Measurements from ENCODE around the gene SH3TC1. TPM values are rescaled to one million over a fixed set of nuclear protein-coding genes. Genes with fewer than 3 reads are reported as not detected.

The SH3TC1 gene
- total and polyA plus RNA-seq, 2 of the 8 experiments (the other 6 are each of a cell fraction or from before 2014, with no cell fraction given): 0.15 TPM; not detected in 1

DNA sequence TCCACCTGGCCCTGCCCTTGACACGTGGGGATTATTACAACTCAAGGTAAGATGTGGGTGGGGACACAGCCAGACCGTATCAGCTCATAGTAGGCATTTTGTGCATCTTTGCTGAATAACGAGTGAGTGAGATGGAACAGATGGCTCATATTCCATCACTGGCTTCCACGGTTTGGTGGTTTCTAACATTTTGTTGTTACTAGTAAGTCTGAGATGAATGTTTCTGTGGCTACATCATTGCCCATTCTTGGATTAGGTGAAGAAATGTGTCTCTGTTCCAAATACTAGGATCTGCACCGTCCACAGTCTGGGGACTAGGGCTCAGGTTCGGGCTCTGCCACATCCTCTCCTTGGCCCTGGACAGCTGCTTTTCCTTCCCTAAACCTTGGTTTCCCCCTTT is 44.0 kb upstream of the SH3TC1 start:
- TF ChIP-seq SIRT6 (IDR thresholded peaks at IDR 0.05; ENCODE audit: low read length) (no peak), CHD1 (IDR thresholded peaks at IDR 0.05; ENCODE audit: low read depth, low read length) (no peak), POLR2A (IDR thresholded peaks at IDR 0.05; ENCODE audit: control extremely low read depth in 1 of 2, low read depth in 2 of 2, low read length in 2 of 2) (no peak), NANOG (IDR thresholded peaks at IDR 0.05; ENCODE audit: insufficient read depth, low read depth, low read length, poor library complexity, severe bottlenecking) (no peak), KDM5A (IDR thresholded peaks at IDR 0.05; ENCODE audit: low read length) (no peak), BACH1 (IDR thresholded peaks at IDR 0.05; ENCODE audit: low read length) (no peak), RAD21 (IDR thresholded peaks at IDR 0.05 in 1 of 2, conservative IDR thresholded peaks at IDR 0.05 in 1 of 2; ENCODE audit: low read depth in 2 of 2, low read length in 2 of 2) (no peak), MAFK (IDR thresholded peaks at IDR 0.05; ENCODE audit: low read depth, low read length) (no peak)
- Histone ChIP-seq H3K18ac (ENCODE audit: extremely low read depth, low read length) (no peak overlapping the region), H2AFZ (ENCODE audit: low read length) (no peak overlapping the region), H3K14ac (ENCODE audit: insufficient read length) (no peak overlapping the region), H3K4ac (replicated peaks; ENCODE audit: insufficient read length, low read depth, low read length) (no peak overlapping the region), H3K56ac (replicated peaks; ENCODE audit: insufficient read length, low read depth, low read length) (no peak overlapping the region), H3K4me3 (ENCODE audit: extremely low read depth in 1 of 4, insufficient read depth in 2 of 4, low read depth in 3 of 4, low read length in 4 of 4) (no peak overlapping the region), H4K8ac (ENCODE audit: extremely low read depth, insufficient read depth, low read length) (no peak overlapping the region; the same call in 1 of the 2 replicates), H2BK120ac (replicated peaks; ENCODE audit: low read depth, low read length) (no peak overlapping the region), H3K27me3 (replicated peaks in 1 of 4; ENCODE audit: control insufficient read depth in 3 of 4, extremely low read depth in 1 of 4, insufficient read depth in 3 of 4, low read length in 3 of 4) (peaks cover 6 to 35% (median 28%) of the 10 kb centered on the region in 4 experiments), H4K91ac (replicated peaks; ENCODE audit: insufficient read length, low read length) (no peak overlapping the region), H4K5ac (ENCODE audit: insufficient read length, low read depth, low read length) (no peak overlapping the region), H3K9ac (replicated peaks in 1 of 4; ENCODE audit: extremely low read depth in 1 of 4, low read depth in 3 of 4, low read length in 3 of 4) (no peak overlapping the region), H3K4me2 (ENCODE audit: insufficient read depth in 1 of 2, low read depth in 2 of 2, low read length in 2 of 2) (no peak overlapping the region), H2AK5ac (ENCODE audit: low read depth, low read length) (no peak overlapping the region), H3K36me3 (ENCODE audit: control insufficient read depth in 2 of 4, insufficient read depth in 4 of 4, low read length in 3 of 4) (no peaks in the 10 kb centered on the region), H2BK12ac (ENCODE audit: low read depth, low read length) (no peak overlapping the region), H3K79me1 (ENCODE audit: low read depth, low read length) (no peaks in the 10 kb centered on the region), H4K20me1 (replicated peaks in 1 of 2; ENCODE audit: control insufficient read depth in 1 of 2, insufficient read depth in 2 of 2, low read length in 2 of 2) (peaks cover 3 to 7% of the 10 kb centered on the region in 2 experiments), H3K27ac (ENCODE audit: low read depth, low read length) (no peak overlapping the region), H2BK5ac (ENCODE audit: low read depth, low read length) (no peak overlapping the region), H3K4me1 (replicated peaks in 1 of 4; ENCODE audit: control insufficient read depth in 3 of 4, insufficient read depth in 4 of 4, low read length in 3 of 4) (peaks cover 0 to 5% (median 2%) of the 10 kb centered on the region in 4 experiments; a peak in 4 of 7 replicates), H2BK15ac (ENCODE audit: low read length) (no peak overlapping the region), H3K23ac (ENCODE audit: insufficient read length) (no peak overlapping the region), H3K23me2 (ENCODE audit: low read depth, low read length) (peaks cover 14% of the 10 kb centered on the region; the same call in 1 of the 2 replicates), H3K9me3 (ENCODE audit: insufficient read depth in 2 of 2, low read depth in 1 of 2, low read length in 1 of 2) (no peaks in the 10 kb centered on the region), H3K79me2 (ENCODE audit: control insufficient read depth in 1 of 2, insufficient read depth in 2 of 2, low read length in 2 of 2) (no peaks in the 10 kb centered on the region), H2BK20ac (ENCODE audit: low read length) (no peak overlapping the region)
- DNase-seq (ENCODE audit: low read depth in 1 of 2, low spot score in 2 of 2) (no peak), FAIRE-seq (no peak)
- ChIA-PET POLR2A (ENCODE audit: partially characterized antibody) (no interaction called here), CTCF (ENCODE audit: partially characterized antibody) (interaction anchor here (0.8 to 1.8 kb wide), 3 partner anchors 12 to 75 kb away, joined by 3 to 6 read pairs (median 4); no protein-coding TSS in a partner anchor)
- WGBS, 2 experiments (ENCODE audit: extremely low coverage in 1 of 2, insufficient coverage in 1 of 2, insufficient read length in 1 of 2, insufficient replicate concordance in 2 of 2, low coverage in 1 of 2, low lambda C conversion rate in 2 of 2, missing lambda C conversion rate in 1 of 2): 84% methylated on average over 6 of the region's 6 CpGs; no CpG with 5 or more reads in 1 of the 2 experiments
